ENCODE measurements around the gene FAM20C. TPM values are rescaled to one million over a fixed set of nuclear protein-coding genes. Genes with fewer than 3 reads are reported as not detected.
A peak's percentile ranks its signal among the peaks of the same experiment; 100 is the strongest.
"Not testable (repeated sequence)": the region's sequence is repeated elsewhere in the genome, so short reads cannot be mapped to it uniquely, and the experiment has no call there.

FAM20C gene
- total RNA-seq, 1 donor from 2014 or later: 37.3 TPM

- no peak for DNase-seq (ENCODE audit: low read depth)
Measured at GRCh38 chr7:289209-289755, 96.9 kb downstream of the FAM20C start.

GRCh38 chr7:289756-290553 lies 97.6 kb downstream of the FAM20C start, which contains the start of gene FOXL3:
Gene FOXL3 (plus strand): TSS chr7:290170. CDS start chr7:290170, 0 bp downstream.
- no peak for DNase-seq (ENCODE audit: low read depth)

DNA sequence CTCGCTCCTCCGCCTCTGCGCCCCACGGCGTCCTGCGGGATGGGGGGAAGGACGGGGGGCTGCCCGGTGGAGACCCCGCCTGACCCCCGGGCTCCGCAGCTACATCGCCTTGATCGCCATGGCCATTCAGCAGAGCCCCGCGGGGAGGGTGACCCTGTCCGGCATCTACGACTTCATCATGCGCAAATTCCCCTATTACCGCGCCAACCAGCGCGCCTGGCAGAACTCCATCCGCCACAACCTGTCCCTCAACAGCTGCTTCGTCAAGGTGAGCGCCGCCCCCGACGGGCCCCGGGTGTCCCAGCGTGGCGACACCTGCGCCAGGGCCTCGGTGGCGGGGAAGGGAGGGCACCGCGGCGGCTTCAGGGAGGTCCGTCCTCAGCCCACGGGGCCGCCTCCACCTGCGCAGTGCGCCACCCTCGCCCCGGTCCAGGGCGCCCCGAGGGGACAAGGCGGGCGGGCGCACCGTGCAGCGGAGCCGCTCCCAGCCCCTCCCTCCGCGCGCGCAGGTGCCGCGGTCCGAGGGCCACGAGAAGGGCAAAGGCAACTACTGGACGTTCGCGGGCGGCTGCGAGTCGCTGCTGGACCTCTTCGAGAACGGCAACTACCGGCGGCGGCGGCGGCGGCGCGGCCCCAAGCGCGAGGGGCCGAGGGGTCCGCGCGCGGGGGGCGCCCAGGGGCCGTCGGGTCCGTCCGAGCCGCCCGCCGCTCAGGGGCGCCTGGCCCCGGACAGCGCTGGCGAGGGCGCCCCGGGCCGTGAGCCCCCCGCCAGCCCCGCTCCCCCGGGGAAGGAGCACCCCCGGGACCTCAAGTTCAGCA lies 98.4 kb downstream of the FAM20C start:
- DNase-seq (ENCODE audit: low read depth): no peak

DNA sequence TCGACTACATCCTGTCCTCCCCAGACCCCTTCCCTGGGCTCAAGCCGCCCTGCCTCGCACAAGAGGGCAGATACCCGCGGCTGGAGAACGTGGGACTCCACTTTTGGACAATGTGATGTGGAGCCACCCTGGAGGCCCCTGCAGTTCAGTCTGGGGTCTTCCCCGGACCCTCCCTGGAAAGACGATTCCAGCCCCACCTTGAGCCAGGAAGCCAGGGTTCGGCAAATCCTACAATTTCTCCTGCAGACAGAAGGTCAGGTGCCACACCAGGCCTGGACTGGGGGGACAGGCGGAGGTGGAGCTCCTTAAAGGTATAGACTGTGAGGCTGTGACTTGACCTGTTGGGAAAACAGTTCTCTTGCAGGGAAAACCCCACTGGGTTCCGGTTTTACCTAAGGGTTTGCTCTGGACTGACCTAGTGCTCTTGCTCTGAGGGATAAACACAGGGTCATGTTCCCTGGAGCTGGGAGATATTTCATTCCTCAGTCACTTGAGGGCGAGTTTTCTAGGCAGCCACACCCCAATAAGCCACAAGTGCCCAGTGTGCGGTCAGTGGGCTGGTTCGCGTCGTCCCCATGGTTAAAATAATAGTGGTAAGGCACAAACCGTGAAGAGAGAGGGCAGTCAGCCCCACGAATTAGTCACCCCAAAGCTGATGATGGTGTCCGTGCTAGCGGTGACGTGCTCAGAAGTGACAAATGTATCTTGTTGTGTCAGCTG lies 99.2 kb downstream of the FAM20C start:
- peak; percentile 97 for DNase-seq (ENCODE audit: low read depth)

DNA sequence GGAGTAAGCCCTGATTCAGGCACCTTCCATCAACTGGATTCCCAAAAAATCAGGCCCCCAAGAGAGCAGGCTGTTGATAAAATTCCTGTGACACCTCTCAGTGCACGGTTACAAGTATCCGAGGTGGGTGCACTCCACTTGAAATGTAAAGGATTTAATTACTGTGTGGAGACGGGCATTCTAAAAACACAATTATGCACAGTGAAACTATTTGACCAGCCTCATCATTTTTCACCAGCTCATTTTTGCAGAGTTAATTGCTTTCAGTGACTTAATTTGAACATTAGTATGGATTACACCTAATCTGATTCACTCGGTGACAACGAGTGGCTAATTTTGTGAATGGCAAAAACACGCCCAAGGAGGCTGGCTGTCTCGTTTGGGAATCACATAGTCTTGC lies 99.9 kb downstream of the FAM20C start:
- no peak for DNase-seq (ENCODE audit: low read depth)

DNA sequence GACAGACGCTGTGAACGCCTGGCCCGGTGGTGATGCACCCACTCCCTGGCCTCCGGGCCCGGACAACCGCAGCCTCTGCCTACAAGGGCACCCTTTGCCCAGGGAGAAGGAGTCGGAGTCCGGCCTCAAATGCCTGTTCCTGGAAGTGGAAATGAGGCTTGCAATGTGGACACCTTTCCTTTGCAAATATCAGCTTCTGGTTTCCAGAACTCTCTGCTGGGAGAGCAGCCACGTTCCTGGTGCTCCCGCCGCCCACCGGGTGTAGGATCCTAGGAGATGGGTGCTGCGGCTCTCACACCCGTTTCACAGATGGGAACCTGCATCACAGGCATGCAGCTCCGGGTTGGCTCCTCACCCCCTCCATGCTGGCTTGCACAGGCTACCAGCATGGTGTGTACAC lies 100.5 kb downstream of the FAM20C start:
- no peak for DNase-seq (ENCODE audit: low read depth)

GRCh38 chr7:293681-294439 lies 101.5 kb downstream of the FAM20C start:
- no peak for DNase-seq (ENCODE audit: low read depth)

- DNase-seq (ENCODE audit: low read depth): no peak
Measured at GRCh38 chr7:294440-295154, 102.2 kb downstream of the FAM20C start.

GRCh38 chr7:295155-296154 lies 103.1 kb downstream of the FAM20C start:
- no peak for DNase-seq (ENCODE audit: low read depth)

DNA sequence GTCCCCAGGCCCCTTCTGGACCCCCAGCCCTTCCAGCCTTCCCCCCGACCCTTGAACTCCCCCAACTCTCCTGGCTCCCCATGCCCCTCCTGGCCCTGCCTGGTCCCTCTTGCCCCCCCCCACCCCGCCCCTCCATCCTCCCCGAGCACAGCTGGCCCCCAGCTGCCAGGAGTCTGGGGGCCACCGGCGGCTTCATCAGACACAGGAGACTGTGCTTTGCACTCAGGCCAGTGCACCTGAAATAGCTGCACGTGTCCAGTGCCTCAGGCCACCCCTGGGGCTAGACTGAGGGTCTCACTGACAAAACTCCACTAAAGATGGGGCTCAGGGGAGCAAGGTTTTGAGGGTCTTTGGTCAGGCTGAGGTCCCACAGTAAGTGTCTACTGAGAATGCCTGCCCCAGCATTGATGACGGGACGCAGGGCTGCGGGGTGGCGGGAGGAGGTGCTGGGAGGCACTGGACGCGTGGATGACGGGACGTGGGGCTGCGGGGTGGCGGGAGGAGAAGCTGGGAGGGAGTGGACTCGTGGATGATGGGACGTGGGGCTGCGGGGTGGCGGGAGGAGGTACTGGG lies 104.1 kb downstream of the FAM20C start:
- no peak for DNase-seq (ENCODE audit: low read depth)

GRCh38 chr7:297141-297540 lies 104.8 kb downstream of the FAM20C start:
- not testable (repeated sequence) for DNase-seq (ENCODE audit: low read depth)

DNA sequence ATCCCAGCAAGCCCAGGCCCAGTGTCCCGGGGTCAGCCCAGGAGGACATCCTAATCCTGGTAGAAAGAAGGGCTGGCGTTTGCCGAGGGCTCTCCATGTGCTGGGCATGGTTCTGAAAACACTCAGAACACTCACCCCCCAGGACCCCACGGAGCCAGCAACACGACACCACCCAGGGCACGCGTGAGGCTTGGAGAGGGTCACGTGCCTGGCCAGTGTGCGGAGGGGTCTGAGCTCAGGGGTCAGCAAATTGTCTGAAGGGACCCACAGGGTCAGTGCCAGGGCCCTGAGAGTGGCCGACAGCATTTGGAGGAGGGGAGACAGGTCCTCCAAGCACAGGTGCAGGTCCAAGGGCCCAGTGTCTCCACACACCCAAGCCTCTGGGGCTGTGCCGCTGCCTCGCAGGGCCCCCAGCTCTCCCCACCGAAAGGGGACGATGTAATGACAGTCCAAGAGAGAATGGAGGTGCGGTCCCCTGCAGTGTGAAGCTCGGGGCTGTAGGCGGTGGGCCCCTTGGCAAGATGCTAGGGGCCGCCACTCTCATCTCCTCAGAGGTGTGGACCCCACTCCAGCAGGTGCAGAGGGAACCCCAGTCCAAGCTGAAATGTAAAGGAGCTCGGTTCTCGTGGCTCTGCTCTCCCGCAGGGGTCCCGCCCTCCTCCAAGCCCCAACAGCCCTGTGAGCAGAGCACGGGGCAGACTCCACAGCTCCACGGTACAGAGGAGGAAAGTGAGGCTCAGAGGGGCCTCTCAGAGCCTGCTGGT lies 105.4 kb downstream of the FAM20C start:
- no peak for DNase-seq (ENCODE audit: low read depth)

- DNase-seq (ENCODE audit: low read depth): no peak
Measured at GRCh38 chr7:298375-298702, 106.0 kb downstream of the FAM20C start.

- no peak for DNase-seq (ENCODE audit: low read depth)
Measured at GRCh38 chr7:298743-299142, 106.4 kb downstream of the FAM20C start.

DNA sequence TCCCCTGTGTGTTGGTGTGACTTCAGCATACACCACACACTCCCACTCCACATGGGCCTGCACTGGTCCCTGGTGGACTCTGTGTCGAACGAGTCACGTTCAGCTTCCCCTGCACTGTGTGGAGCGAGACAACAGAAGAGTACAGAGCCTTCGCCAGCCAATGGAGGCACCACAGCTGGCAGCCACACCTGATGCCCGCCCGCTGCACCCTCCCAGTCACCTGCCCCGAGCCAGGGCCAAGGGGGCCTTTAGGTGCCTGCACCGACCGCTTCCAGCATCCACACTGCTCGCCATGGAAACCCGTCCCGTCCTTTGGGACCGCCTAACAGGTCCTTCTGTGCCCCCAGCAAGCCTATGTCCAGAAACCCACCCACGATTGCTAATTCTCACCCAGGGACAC lies 106.8 kb downstream of the FAM20C start:
- DNase-seq (ENCODE audit: low read depth): no peak

- DNase-seq (ENCODE audit: low read depth): no peak
Measured at GRCh38 chr7:299628-300027, 107.3 kb downstream of the FAM20C start.

DNA sequence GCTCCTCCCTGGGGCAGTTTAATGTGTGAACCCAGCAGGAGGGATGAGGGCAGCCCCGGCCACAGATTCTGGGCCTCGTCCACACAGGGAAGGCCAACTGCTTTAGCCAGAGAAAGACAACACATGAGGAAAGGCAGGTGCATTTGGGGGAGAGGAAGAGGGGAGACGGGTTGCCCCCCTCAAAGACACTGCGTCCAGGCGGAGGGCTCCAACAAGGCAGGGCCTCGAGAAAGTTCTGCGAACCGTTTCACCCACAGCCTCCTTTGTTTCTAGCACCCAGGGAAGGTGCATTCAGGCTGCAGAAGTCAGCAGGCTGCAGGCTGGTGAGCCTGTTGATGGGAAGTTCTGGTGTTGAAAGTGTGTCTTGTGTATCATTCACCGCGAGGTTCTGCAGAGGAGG lies 107.7 kb downstream of the FAM20C start:
- no peak for DNase-seq (ENCODE audit: low read depth)

Data from myocyte (in vitro differentiated cells).